MG63 (cell line): ENCODE measurements around the gene TRAF6. TPM values are rescaled to one million over a fixed set of nuclear protein-coding genes. Genes with fewer than 3 reads are reported as not detected.
"Not testable (repeated sequence)": the region's sequence is repeated elsewhere in the genome, so short reads cannot be mapped to it uniquely, and the experiment has no call there.

Source experiments
- DNase-seq: peaks from one replicate; pipeline ENCODE4 v3.0.0-alpha.2; 2020
- H3K27me3 ChIP-seq: fragments of 250-450 bp; sonication (Bioruptor Pico); 2 replicates; pipeline ENCODE4 v1.5.1; 2020; ENCODE audit warnings: mild to moderate bottlenecking, moderate library complexity
- H3K36me3 ChIP-seq: fragments of 250-450 bp; sonication (Bioruptor Pico); 2 replicates; pipeline ENCODE4 v1.5.1; 2020; ENCODE audit warnings: mild to moderate bottlenecking, moderate library complexity
- H3K4me3 ChIP-seq: fragments of 250-450 bp; sonication (Bioruptor Pico); 2 replicates; pipeline ENCODE4 v1.5.1; 2020; ENCODE audit warnings: mild to moderate bottlenecking, moderate library complexity
- H3K9me3 ChIP-seq: fragments of 250-450 bp; sonication (Bioruptor Pico); 2 replicates; pipeline ENCODE4 v1.5.1; 2020; ENCODE audit warnings: mild to moderate bottlenecking, moderate library complexity
- total RNA-seq: library from RNA; depleted of rRNA; stranded (reverse); fragments of >200 nt; shearing (Covaris generic); gene quantifications from 2 replicates; pipeline ENCODE4 v1.2.3, GENCODE V29; 2014; ENCODE audit warnings: low replicate concordance

TRAF6 gene
- total RNA-seq, 1 experiment from 2014 or later = 6.1 TPM

GRCh38 chr11:36507824-36508489, 2.1 kb downstream of the TRAF6 start:
- DNase-seq = no peak
- H3K9me3 ChIP-seq = no peaks in the 10 kb centered on the region
- no peaks in the 10 kb centered on the region for H3K27me3 ChIP-seq
- peaks cover 5% of the 10 kb centered on the region; the same call in 1 of the 2 replicates for H3K36me3 ChIP-seq
- H3K4me3 ChIP-seq = peak overlapping the region; percentile 99; the same call in 1 of the 2 replicates

GRCh38 chr11:36501236-36501635, 8.8 kb downstream of the TRAF6 start:
- no peak for DNase-seq
- peaks cover 37% of the 10 kb centered on the region for H3K36me3 ChIP-seq
- H3K9me3 ChIP-seq = no peaks in the 10 kb centered on the region
- no peaks in the 10 kb centered on the region for H3K27me3 ChIP-seq
- H3K4me3 ChIP-seq = no peak overlapping the region

GRCh38 chr11:36500315-36500721, 9.8 kb downstream of the TRAF6 start:
- DNase-seq = peak; percentile 79
- Histone ChIP-seq H3K36me3 (peaks cover 46% of the 10 kb centered on the region), H3K9me3 (no peaks in the 10 kb centered on the region)

GRCh38 chr11:36499315-36499714, 10.8 kb downstream of the TRAF6 start:
- Histone ChIP-seq H3K36me3 (peaks cover 43% of the 10 kb centered on the region), H3K27me3 (no peaks in the 10 kb centered on the region), H3K9me3 (no peaks in the 10 kb centered on the region), H3K4me3 (no peak overlapping the region)
- DNase-seq = no peak

More at GRCh38 chr11:36500315-36500721, 9.8 kb downstream of the TRAF6 start:
- Histone ChIP-seq H3K4me3 (no peak overlapping the region), H3K27me3 (no peaks in the 10 kb centered on the region)

- Histone ChIP-seq H3K36me3 (peaks cover 46% of the 10 kb centered on the region), H3K27me3 (no peaks in the 10 kb centered on the region), H3K4me3 (no peak overlapping the region), H3K9me3 (no peaks in the 10 kb centered on the region)
- no peak for DNase-seq
These were observed 11.4 kb downstream of the TRAF6 start for GRCh38 chr11:36498721-36499120.

- Histone ChIP-seq H3K9me3 (no peaks in the 10 kb centered on the region), H3K27me3 (no peaks in the 10 kb centered on the region), H3K36me3 (peaks cover 80% of the 10 kb centered on the region), H3K4me3 (no peak overlapping the region)
- no peak for DNase-seq
These were observed 16.7 kb downstream of the TRAF6 start for GRCh38 chr11:36493332-36493731.

GRCh38 chr11:36492724-36493304, 17.3 kb downstream of the TRAF6 start:
- DNase-seq = no peak
- Histone ChIP-seq H3K9me3 (no peaks in the 10 kb centered on the region), H3K36me3 (peaks cover 76% of the 10 kb centered on the region), H3K4me3 (no peak overlapping the region), H3K27me3 (no peaks in the 10 kb centered on the region)

GRCh38 chr11:36490026-36490806, 19.9 kb downstream of the TRAF6 start:
- no peaks in the 10 kb centered on the region for H3K27me3 ChIP-seq
- DNase-seq = no peak
- peaks cover 77% of the 10 kb centered on the region for H3K36me3 ChIP-seq
- no peaks in the 10 kb centered on the region for H3K9me3 ChIP-seq
- no peak overlapping the region for H3K4me3 ChIP-seq

- Histone ChIP-seq H3K9me3 (no peaks in the 10 kb centered on the region; the same call in 1 of the 2 replicates), H3K4me3 (no peak overlapping the region), H3K36me3 (peaks cover 79% of the 10 kb centered on the region), H3K27me3 (no peaks in the 10 kb centered on the region)
- DNase-seq = no peak
These were observed 22.0 kb downstream of the TRAF6 start for GRCh38 chr11:36488096-36488495.

GRCh38 chr11:36487619-36488018, 22.5 kb downstream of the TRAF6 start:
- no peak for DNase-seq
- peaks cover 75% of the 10 kb centered on the region for H3K36me3 ChIP-seq

GRCh38 chr11:36485298-36486002, 24.6 kb downstream of the TRAF6 start:
- peaks cover 53% of the 10 kb centered on the region for H3K36me3 ChIP-seq
- DNase-seq = no peak
- no peak overlapping the region for H3K4me3 ChIP-seq
- no peaks in the 10 kb centered on the region; the same call in 1 of the 2 replicates for H3K9me3 ChIP-seq
- no peaks in the 10 kb centered on the region for H3K27me3 ChIP-seq

More at GRCh38 chr11:36487619-36488018, 22.5 kb downstream of the TRAF6 start:
- Histone ChIP-seq H3K9me3 (no peaks in the 10 kb centered on the region; the same call in 1 of the 2 replicates), H3K4me3 (no peak overlapping the region), H3K27me3 (no peaks in the 10 kb centered on the region)

GRCh38 chr11:36483042-36483441, 27.0 kb downstream of the TRAF6 start:
- not testable (repeated sequence) for H3K9me3 ChIP-seq, H3K4me3 ChIP-seq, H3K27me3 ChIP-seq, DNase-seq
- H3K36me3 ChIP-seq = peaks cover 36% of the 10 kb centered on the region

GRCh38 chr11:36480833-36481232, 29.2 kb downstream of the TRAF6 start:
- Histone ChIP-seq H3K27me3 (no peaks in the 10 kb centered on the region), H3K36me3 (peaks cover 16% of the 10 kb centered on the region), H3K4me3 (no peak overlapping the region), H3K9me3 (no peaks in the 10 kb centered on the region; the same call in 1 of the 2 replicates)
- DNase-seq = no peak

- peak; percentile 14 for DNase-seq
- no peaks in the 10 kb centered on the region; the same call in 1 of the 2 replicates for H3K9me3 ChIP-seq
- H3K4me3 ChIP-seq = no peak overlapping the region
- no peaks in the 10 kb centered on the region for H3K36me3 ChIP-seq
- no peaks in the 10 kb centered on the region for H3K27me3 ChIP-seq
These were observed 31.3 kb downstream of the TRAF6 start for GRCh38 chr11:36478700-36479329.

- DNase-seq = no peak
- Histone ChIP-seq H3K9me3 (no peaks in the 10 kb centered on the region), H3K4me3 (no peak overlapping the region), H3K36me3 (no peaks in the 10 kb centered on the region), H3K27me3 (no peaks in the 10 kb centered on the region)
These were observed 34.9 kb downstream of the TRAF6 start for GRCh38 chr11:36475192-36475591.

- no peaks in the 10 kb centered on the region for H3K9me3 ChIP-seq
- no peaks in the 10 kb centered on the region for H3K27me3 ChIP-seq
- H3K4me3 ChIP-seq = no peak overlapping the region
- DNase-seq = no peak
- H3K36me3 ChIP-seq = no peaks in the 10 kb centered on the region
These were observed 38.5 kb downstream of the TRAF6 start for GRCh38 chr11:36471577-36471976.
